HCT116 (cell line): ENCODE data around the gene ZNF595. TPM values are rescaled to one million over a fixed set of nuclear protein-coding genes. Genes with fewer than 3 reads are reported as not detected.

Experiments
- ATAC-seq: fragments of 200-7000 bp; cut with Tn5 transposase; 2 replicates; pipeline ENCODE4 v1.9.1; 2020; ENCODE audit warnings: mild to moderate bottlenecking, moderate library complexity
- BruUV-seq: library from RNA; stranded (reverse); fragments of 400-500 nt; replicated peaks from 2 replicates; lab custom pipeline; 2021; lab: Mats Ljungman, UMichigan
- CTCF ChIA-PET: fragments of 300-600 bp; sonication (Branson Sonifier 250); formaldehyde crosslinking; loops from one replicate; lab custom pipeline; 2021; ENCODE audit warnings: antibody characterized with exemption; lab: Charles Lee
- POLR2A ChIA-PET: fragments of 300-600, 350-600 bp; sonication (Branson Sonifier 250); formaldehyde crosslinking; loops from one replicate; lab custom pipeline; 2021; ENCODE audit warnings: antibody characterized with exemption; lab: Charles Lee
- RAD21 ChIA-PET, 2 experiments: fragments of 300-600 bp; sonication (Branson Sonifier 250); formaldehyde crosslinking; loops; one replicate each; lab custom pipeline; 2023; ENCODE audit warnings: low total read pairs in 2 of 2; ENCODE audit not compliant: uncharacterized antibody in 2 of 2, unreplicated experiment in 2 of 2, low non-redundant PET in 1 of 2; lab: Charles Lee
- DNase-seq: peaks from one replicate; pipeline ENCODE4 v3.0.0-alpha.2; 2010; ENCODE audit warnings: low read depth, low spot score
- H2AFZ ChIP-seq: fragments of 200-600 bp; shearing (Covaris generic), sonication (generic); 2 replicates; pipeline ENCODE4 v1.6.1; 2017; ENCODE audit warnings: low read depth, mixed run types, mixed read lengths, antibody characterized with exemption, low read length; ENCODE audit not compliant: poor library complexity, severe bottlenecking
- H3K27ac ChIP-seq: 2 replicates; pipeline ENCODE4 v1.5.1; 2012; ENCODE audit warnings: low read depth, low read length
- H3K27me3 ChIP-seq: fragments of 200-600 bp; sonication (generic); 2 replicates; pipeline ENCODE4 v1.6.1; 2016; ENCODE audit warnings: mixed run types, low read length, mixed read lengths; ENCODE audit not compliant: insufficient read depth
- H3K36me3 ChIP-seq, 2 experiments: fragments of 200-500 bp in 1 of 2; fragments of 200-600 bp in 1 of 2; sonication (Bioruptor generic) in 1 of 2; sonication (generic) in 1 of 2; 2 replicates each; pipeline versions ENCODE4 v1.5.1 to v1.6.1; 2014 to 2016; ENCODE audit warnings: low read length in 2 of 2, inconsistent platforms in 1 of 2, mixed read lengths in 1 of 2, mixed run types in 1 of 2; ENCODE audit not compliant: insufficient read depth in 2 of 2, control insufficient read depth in 1 of 2
- H3K4me1 ChIP-seq, 2 experiments: fragments of 200-600 bp in 1 of 2; sonication (generic) in 1 of 2; 2 replicates each; pipeline versions ENCODE4 v1.5.1 to v1.6.1; 2012 to 2017; ENCODE audit warnings: low read length in 2 of 2, inconsistent platforms in 1 of 2, mild to moderate bottlenecking in 1 of 2, mixed read lengths in 1 of 2, mixed run types in 1 of 2, moderate library complexity in 1 of 2; ENCODE audit not compliant: insufficient read depth in 2 of 2, control insufficient read depth in 1 of 2
- H3K4me2 ChIP-seq: fragments of 200-600 bp; sonication (generic); 2 replicates; pipeline ENCODE4 v1.6.1; 2017; ENCODE audit warnings: mixed run types, low read length, mixed read lengths
- H3K4me3 ChIP-seq, 2 experiments: fragments of 200-600 bp in 1 of 2; sonication (generic) in 1 of 2; replicated peaks in 1 of 2; 2 replicates each; pipeline ENCODE4 v1.5.1; 2011 to 2016; ENCODE audit warnings: low read length in 2 of 2, control low read depth in 1 of 2, low read depth in 1 of 2, mild to moderate bottlenecking in 1 of 2, mixed read lengths in 1 of 2, mixed run types in 1 of 2
- H3K79me2 ChIP-seq: fragments of 200-600 bp; sonication (generic); 2 replicates; pipeline ENCODE4 v1.6.1; 2017; ENCODE audit warnings: mild to moderate bottlenecking, mixed run types, low read length, moderate library complexity, mixed read lengths; ENCODE audit not compliant: insufficient read depth
- H3K9ac ChIP-seq: fragments of 200-600 bp; sonication (generic); 2 replicates; pipeline ENCODE4 v1.6.1; 2016; ENCODE audit warnings: low read length, mixed read lengths
- H3K9me2 ChIP-seq: fragments of 200-600 bp; sonication (generic), shearing (Covaris generic); 2 replicates; pipeline ENCODE4 v1.6.1; 2017; ENCODE audit warnings: mixed run types, mild to moderate bottlenecking, moderate library complexity; ENCODE audit not compliant: insufficient read depth
- H3K9me3 ChIP-seq, 2 experiments: fragments of 200-500 bp in 1 of 2; fragments of 200-600 bp in 1 of 2; sonication (Bioruptor generic) in 1 of 2; sonication (generic) in 1 of 2; 2 replicates each; pipeline ENCODE4 v1.6.1; 2014 to 2017; ENCODE audit warnings: low read length in 2 of 2, mixed read lengths in 2 of 2, inconsistent platforms in 1 of 2, low read depth in 1 of 2, mild to moderate bottlenecking in 1 of 2, mixed run types in 1 of 2, moderate library complexity in 1 of 2; ENCODE audit not compliant: control insufficient read depth in 1 of 2, insufficient read depth in 1 of 2
- H4K20me1 ChIP-seq: fragments of 200-600 bp; sonication (generic), shearing (Covaris generic); 2 replicates; pipeline ENCODE4 v1.6.1; 2017; ENCODE audit warnings: mixed run types, mild to moderate bottlenecking, moderate library complexity; ENCODE audit not compliant: insufficient read depth
- CBX3 ChIP-seq: IDR thresholded peaks from 2 replicates; pipeline ENCODE4 v1.6.1; 2012; ENCODE audit warnings: low read depth
- CEBPB ChIP-seq: IDR thresholded peaks from 2 replicates; pipeline ENCODE4 v1.6.1; 2012; ENCODE audit warnings: low read depth
- EGR1 ChIP-seq: IDR thresholded peaks from 2 replicates; pipeline ENCODE4 v1.6.1; 2012; ENCODE audit warnings: low read depth
- ELF1 ChIP-seq: IDR thresholded peaks from 2 replicates; pipeline ENCODE4 v1.6.1; 2012; ENCODE audit warnings: low read depth, borderline replicate concordance
- JUND ChIP-seq: IDR thresholded peaks from 2 replicates; pipeline ENCODE4 v1.6.1; 2012
- REST ChIP-seq: IDR thresholded peaks from 2 replicates; pipeline ENCODE4 v1.6.1; 2012; ENCODE audit warnings: low read depth
- SP1 ChIP-seq: IDR thresholded peaks from 2 replicates; pipeline ENCODE4 v1.6.1; 2012; ENCODE audit warnings: low read depth
- YY1 ChIP-seq: IDR thresholded peaks from 2 replicates; pipeline ENCODE4 v1.6.1; 2011; ENCODE audit warnings: low read length, low read depth, moderate library complexity, mild to moderate bottlenecking; ENCODE audit not compliant: insufficient replicate concordance; ENCODE audit errors: extremely low read depth
- intact Hi-C: fragments of 100-400 bp; cut with micrococcal nuclease; formaldehyde crosslinking; loops from 2 replicates; pipeline ENCODE4 v1.10.0; 2022
- total RNA-seq: library from RNA; stranded (reverse); gene quantifications from one replicate; pipeline ENCODE4 v1.2.1, GENCODE V29; 2021; ENCODE audit not compliant: unreplicated experiment
- TF ChIP-seq, protein P1 (sequence below): IDR thresholded peaks from 2 replicates; pipeline ENCODE4 v1.6.1; 2011; ENCODE audit warnings: mild to moderate bottlenecking, low read length, moderate library complexity; ENCODE audit not compliant: insufficient replicate concordance; ENCODE audit errors: extremely low read depth

Gene ZNF595
- total RNA-seq, 1 experiment from 2014 or later: 4.0 TPM

DNA sequence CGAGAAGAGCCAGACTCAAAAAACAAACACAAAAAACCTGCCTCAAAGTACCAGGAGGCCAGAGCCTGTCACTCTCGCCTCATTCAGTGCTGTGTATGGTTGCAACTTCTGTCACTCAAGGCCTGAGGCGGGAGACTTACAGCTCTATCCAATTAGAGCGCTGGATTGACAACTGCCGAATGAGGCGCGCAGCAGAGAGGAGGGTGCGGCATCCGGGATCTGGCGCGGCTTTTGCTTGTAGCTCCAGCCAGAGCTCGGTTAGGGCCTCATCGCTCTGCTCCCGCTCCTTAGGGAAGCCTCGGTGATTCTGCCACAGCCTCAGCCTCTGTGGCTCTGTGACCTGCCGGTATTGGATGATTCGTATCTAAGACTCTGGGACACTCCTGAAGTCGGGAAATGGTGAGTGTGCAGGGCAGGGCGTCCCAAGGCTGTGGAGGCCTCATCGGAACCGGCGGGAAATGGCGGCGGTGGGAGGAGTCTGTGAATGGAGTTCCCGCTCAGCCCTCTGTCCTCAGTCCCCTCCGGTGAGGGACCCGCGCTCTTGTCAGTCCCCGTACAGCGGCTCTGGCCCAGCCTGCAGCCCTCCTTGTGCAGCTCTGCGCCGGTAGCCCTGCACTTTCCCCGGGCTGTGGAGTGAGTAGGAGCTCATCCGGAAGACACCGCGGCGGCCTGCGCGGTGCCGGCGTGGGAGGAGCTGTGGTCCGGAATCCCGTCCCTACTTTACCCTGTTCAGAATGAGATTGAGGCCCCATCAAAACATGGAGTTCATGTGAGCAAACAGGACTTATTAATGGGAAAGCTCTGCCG is 71.4 kb downstream of the ZNF595 start, which contains the start of gene ZNF718:
ZNF718 (plus strand) TSS at position 227 of the 807 bp plus-strand sequence; CDS start at position 397, 170 bp downstream.
- no peak within 1 kb of the TSS for H3K27ac ChIP-seq
- H3K9me2 ChIP-seq: no peaks in the 10 kb centered on the region
- ChIA-PET POLR2A (no interaction called here), CTCF (no interaction called here), RAD21 (no interaction called here)
- H3K4me2 ChIP-seq: no peak within 1 kb of the TSS
- H3K4me3 ChIP-seq: no peak within 1 kb of the TSS
- H3K4me1 ChIP-seq: no peaks in the 10 kb centered on the region
- no TSS peak for BruUV-seq
- no peaks in the 10 kb centered on the region for H3K79me2 ChIP-seq
- no peaks in the 10 kb centered on the region for H3K36me3 ChIP-seq
- ATAC-seq (no peak), DNase-seq (no peak)
- peaks cover 10 to 21% of the 10 kb centered on the region in 2 experiments; a peak in 2 of 4 replicates for H3K9me3 ChIP-seq
- no peak within 1 kb of the TSS for H3K9ac ChIP-seq
- no peaks in the 10 kb centered on the region for H3K27me3 ChIP-seq
- intact Hi-C loops: no loop called here
- TF ChIP-seq CEBPB: no peak
- no peak for TF ChIP-seq YY1
- no peak for TF ChIP-seq EGR1
- TF ChIP-seq SP1: no peak
- TF ChIP-seq CBX3: no peak
- TF ChIP-seq REST: no peak
- TF ChIP-seq ELF1: no peak
- TF ChIP-seq, protein P1, sequence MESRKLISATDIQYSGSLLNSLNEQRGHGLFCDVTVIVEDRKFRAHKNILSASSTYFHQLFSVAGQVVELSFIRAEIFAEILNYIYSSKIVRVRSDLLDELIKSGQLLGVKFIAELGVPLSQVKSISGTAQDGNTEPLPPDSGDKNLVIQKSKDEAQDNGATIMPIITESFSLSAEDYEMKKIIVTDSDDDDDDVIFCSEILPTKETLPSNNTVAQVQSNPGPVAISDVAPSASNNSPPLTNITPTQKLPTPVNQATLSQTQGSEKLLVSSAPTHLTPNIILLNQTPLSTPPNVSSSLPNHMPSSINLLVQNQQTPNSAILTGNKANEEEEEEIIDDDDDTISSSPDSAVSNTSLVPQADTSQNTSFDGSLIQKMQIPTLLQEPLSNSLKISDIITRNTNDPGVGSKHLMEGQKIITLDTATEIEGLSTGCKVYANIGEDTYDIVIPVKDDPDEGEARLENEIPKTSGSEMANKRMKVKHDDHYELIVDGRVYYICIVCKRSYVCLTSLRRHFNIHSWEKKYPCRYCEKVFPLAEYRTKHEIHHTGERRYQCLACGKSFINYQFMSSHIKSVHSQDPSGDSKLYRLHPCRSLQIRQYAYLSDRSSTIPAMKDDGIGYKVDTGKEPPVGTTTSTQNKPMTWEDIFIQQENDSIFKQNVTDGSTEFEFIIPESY: no peak
- no peak for TF ChIP-seq JUND
- no peak within 1 kb of the TSS for H2AFZ ChIP-seq
- no peaks in the 10 kb centered on the region for H4K20me1 ChIP-seq
